Activated CD4-positive, alpha-beta T cell treated with anti-CD3 and anti-CD28 coated beads, Interleukin-2, amount 10 ng/mL, durations not matched to agents 7 days and 5 days (primary cell): ENCODE data around the gene PLA2G4A. TPM values are rescaled to one million over a fixed set of nuclear protein-coding genes. Genes with fewer than 3 reads are reported as not detected.

Experiments
- CTCF ChIA-PET: fragments of 350-600 bp; sonication (Branson Sonifier 250); formaldehyde crosslinking; loops from one replicate; lab custom pipeline; 2021; ENCODE audit warnings: antibody characterized with exemption; lab: Charles Lee
- POLR2A ChIA-PET: fragments of 350-600 bp; sonication (Branson Sonifier 250); formaldehyde crosslinking; loops from one replicate; lab custom pipeline; 2021; ENCODE audit warnings: antibody characterized with exemption; lab: Charles Lee
- DNase-seq: peaks from one replicate; pipeline ENCODE4 v3.0.0-alpha.2; 2020
- H3K27ac Mint-ChIP-seq: one replicate; pipeline ENCODE4 v1.8.0; 2021; ENCODE audit warnings: mild to moderate bottlenecking, moderate library complexity, mixed read lengths
- H3K27me3 Mint-ChIP-seq: one replicate; pipeline ENCODE4 v1.8.0; 2021; ENCODE audit warnings: mixed read lengths
- H3K36me3 Mint-ChIP-seq: one replicate; pipeline ENCODE4 v1.8.0; 2021; ENCODE audit warnings: low read depth, mixed read lengths
- H3K4me1 Mint-ChIP-seq: one replicate; pipeline ENCODE4 v1.8.0; 2021; ENCODE audit warnings: mixed read lengths
- H3K4me3 Mint-ChIP-seq: one replicate; pipeline ENCODE4 v1.8.0; 2021; ENCODE audit warnings: mild to moderate bottlenecking, moderate library complexity, mixed read lengths
- H3K9me3 Mint-ChIP-seq: one replicate; pipeline ENCODE4 v1.8.0; 2021; ENCODE audit warnings: mixed read lengths
- total RNA-seq, 2 experiments: library from RNA; stranded (reverse); gene quantifications; one replicate each; pipeline ENCODE4 v1.2.3, GENCODE V29; 2021

PLA2G4A gene
- total RNA-seq, 2 experiments from 2014 or later, result not detected

DNA sequence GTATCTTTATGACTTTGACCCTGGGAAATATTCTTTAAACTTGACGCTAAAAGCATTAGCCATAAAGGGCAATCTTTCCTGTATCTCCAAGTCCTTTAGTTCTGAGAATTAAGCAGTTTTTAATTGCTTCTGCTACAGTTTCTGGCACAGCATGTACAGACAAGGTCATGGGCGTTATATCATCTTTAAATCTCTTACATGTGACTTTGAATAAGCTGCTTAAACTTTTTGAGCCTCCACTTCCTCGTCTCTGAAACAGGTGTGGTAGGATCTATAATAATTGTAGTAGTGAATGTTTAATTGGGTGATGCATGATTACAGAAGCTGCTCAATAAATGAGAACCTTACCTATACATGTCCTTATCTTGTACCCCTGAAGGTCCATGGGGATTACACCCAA is 153.4 kb downstream of the PLA2G4A start:
- Mint-ChIP-seq H3K36me3 (no peaks in the 10 kb centered on the region), H3K27me3 (peaks cover 4% of the 10 kb centered on the region), H3K4me3 (no peak overlapping the region), H3K27ac (no peak overlapping the region), H3K9me3 (no peaks in the 10 kb centered on the region), H3K4me1 (no peaks in the 10 kb centered on the region)
- CTCF ChIA-PET, result no interaction called here
- DNase-seq, result no peak
- POLR2A ChIA-PET, result interaction anchor here (0.6 kb wide), 1 partner anchor 168 kb away, joined by 3 read pairs; no protein-coding TSS in a partner anchor

DNA sequence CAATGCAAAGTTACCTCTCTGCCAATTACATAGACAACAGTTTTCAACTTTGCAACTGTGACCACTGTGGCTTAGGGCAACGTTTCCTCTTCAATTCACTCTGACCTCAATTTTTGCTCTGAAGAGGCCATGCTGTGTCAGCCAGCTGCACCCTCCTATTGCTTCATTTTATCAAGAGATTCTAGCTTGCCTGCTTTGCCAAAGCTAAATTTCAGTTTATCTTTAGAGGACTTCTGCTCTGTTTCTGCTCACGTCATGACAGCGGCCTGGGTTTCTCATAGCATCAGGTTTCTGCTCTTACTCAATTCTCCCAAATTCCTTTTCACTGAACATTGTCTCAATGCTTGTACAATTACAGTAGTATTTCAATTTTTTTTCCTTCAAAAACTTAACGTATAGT is 154.6 kb downstream of the PLA2G4A start:
- DNase-seq, result no peak
- Mint-ChIP-seq H3K4me1 (no peaks in the 10 kb centered on the region), H3K36me3 (no peaks in the 10 kb centered on the region), H3K9me3 (no peaks in the 10 kb centered on the region), H3K27ac (no peak overlapping the region), H3K4me3 (no peak overlapping the region), H3K27me3 (peaks cover 4% of the 10 kb centered on the region)
- CTCF ChIA-PET, result no interaction called here
- POLR2A ChIA-PET, result no interaction called here

DNA sequence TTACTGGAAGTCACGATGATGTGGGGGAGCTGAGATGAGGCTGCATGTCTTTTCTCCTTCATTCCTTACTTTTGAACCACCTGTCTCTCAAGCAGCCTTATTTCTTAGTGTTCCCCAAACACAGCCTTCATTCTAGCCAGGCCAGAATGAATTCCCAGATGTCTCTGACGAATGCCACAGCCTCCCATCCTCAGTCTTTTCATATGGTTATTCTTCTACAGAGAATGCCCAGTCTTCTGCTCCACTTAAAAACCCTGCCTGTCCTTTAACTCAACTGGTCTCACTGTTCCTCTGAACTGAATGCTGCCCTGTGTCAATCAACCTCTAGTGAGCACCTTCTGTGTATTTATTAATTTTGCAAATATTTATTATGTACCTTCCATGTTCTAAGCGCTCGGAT is 156.2 kb downstream of the PLA2G4A start:
- Mint-ChIP-seq H3K27me3 (peaks cover 4% of the 10 kb centered on the region), H3K4me1 (no peaks in the 10 kb centered on the region), H3K36me3 (no peaks in the 10 kb centered on the region), H3K4me3 (no peak overlapping the region), H3K9me3 (no peaks in the 10 kb centered on the region), H3K27ac (no peak overlapping the region)
- ChIA-PET POLR2A (no interaction called here), CTCF (no interaction called here)
- no peak for DNase-seq

DNA sequence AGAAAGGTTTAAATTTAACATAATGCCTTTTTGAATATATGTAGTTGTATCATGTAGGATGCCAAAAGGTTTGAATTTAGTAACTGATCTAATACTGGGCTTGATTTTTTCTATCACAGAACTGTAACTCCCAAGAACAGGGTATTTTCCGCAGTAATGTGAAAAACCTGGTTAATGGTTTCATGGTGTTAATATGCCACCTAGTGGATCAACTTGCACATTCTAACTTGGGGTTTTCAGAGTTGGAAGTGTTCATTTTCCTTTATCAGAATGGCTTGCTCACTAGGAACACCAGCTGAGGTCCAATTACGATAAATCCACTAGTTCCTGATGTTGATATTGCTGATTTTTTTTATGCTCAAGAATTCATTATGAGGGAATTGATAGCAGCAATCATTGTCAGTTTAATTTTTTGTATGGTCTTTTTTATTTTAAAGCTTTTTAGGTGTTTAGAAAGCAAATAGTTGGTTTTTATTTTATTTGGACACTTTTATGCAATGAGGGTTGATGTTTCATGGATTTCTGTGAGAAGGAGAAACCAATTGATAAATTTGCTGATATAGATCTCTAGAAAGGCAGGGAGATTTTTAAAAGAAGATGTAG is 157.2 kb downstream of the PLA2G4A start:
- CTCF ChIA-PET, result no interaction called here
- no peaks in the 10 kb centered on the region for H3K9me3 Mint-ChIP-seq
- no peak overlapping the region for H3K27ac Mint-ChIP-seq
- POLR2A ChIA-PET, result interaction anchor here (0.8 kb wide), 1 partner anchor 10 kb away, joined by 3 read pairs; no protein-coding TSS in a partner anchor
- no peak overlapping the region for H3K4me3 Mint-ChIP-seq
- DNase-seq, result peak; percentile 18
- peaks cover 4% of the 10 kb centered on the region for H3K27me3 Mint-ChIP-seq
- H3K36me3 Mint-ChIP-seq, result no peaks in the 10 kb centered on the region
- H3K4me1 Mint-ChIP-seq, result no peaks in the 10 kb centered on the region

DNA sequence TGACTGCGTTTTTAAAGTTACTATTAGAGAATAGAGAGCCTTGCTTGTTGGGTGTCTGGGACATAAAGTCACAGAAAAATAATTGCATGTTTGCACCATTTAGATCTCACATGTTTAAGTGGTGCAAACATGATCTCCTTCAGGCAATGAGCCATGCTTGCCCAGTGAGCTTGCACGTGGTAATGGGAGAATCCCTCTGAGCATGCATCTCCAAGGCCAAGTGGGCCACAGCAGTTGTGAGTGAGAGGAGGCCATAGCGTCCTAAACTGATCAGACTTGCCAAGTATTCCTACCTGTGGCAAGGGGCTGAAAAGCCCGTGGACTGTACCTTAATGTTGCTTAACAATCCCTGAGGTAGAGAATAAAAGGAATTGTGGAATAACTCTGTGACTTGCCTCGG is 158.3 kb downstream of the PLA2G4A start:
- no peak overlapping the region for H3K27ac Mint-ChIP-seq
- CTCF ChIA-PET, result no interaction called here
- no peak overlapping the region for H3K4me3 Mint-ChIP-seq
- no peaks in the 10 kb centered on the region for H3K36me3 Mint-ChIP-seq
- no peaks in the 10 kb centered on the region for H3K9me3 Mint-ChIP-seq
- H3K4me1 Mint-ChIP-seq, result no peaks in the 10 kb centered on the region
- DNase-seq, result no peak
- H3K27me3 Mint-ChIP-seq, result peaks cover 4% of the 10 kb centered on the region
- POLR2A ChIA-PET, result no interaction called here

DNA sequence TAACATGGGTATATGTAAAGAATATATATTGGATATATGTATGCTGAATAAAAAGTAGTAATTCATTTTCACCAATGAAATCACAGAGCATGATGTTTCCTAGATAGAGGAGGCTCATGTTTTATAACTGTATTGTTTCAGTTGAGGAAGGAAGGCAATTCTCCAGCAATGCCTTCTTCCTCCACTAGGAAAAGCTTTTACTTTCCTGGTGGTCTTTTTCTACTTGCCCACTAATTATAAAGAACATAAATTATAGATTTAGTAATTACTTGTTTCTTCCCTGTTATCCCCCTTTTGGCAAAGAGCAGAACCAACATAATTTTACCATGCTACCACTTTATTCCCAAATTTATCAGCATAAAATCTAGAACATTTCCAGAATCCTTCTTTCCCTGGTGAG is 159.0 kb downstream of the PLA2G4A start:
- H3K27ac Mint-ChIP-seq, result no peak overlapping the region
- no peak overlapping the region for H3K4me3 Mint-ChIP-seq
- H3K4me1 Mint-ChIP-seq, result no peaks in the 10 kb centered on the region
- POLR2A ChIA-PET, result no interaction called here
- H3K27me3 Mint-ChIP-seq, result peaks cover 4% of the 10 kb centered on the region
- CTCF ChIA-PET, result no interaction called here
- no peak for DNase-seq
- H3K9me3 Mint-ChIP-seq, result no peaks in the 10 kb centered on the region
- no peaks in the 10 kb centered on the region for H3K36me3 Mint-ChIP-seq

DNA sequence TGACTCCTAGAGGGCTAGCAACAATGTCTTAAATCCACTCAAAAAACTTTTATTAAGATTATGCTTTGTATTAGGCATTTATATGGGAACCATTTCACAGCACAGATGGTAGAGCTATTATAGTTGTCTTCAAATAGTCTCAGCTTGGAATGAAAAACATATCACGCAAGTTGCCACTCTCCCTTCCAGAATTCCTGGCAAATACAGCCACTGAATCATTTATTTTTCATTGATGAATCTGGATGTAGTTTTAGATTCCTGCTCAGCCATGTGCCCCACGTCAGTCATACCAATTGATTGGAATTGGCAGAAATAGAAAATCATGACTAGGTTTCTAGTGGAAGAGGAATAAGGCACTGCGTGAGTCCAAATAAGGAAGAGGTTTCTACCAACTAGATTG is 165.2 kb downstream of the PLA2G4A start:
- Mint-ChIP-seq H3K4me1 (no peaks in the 10 kb centered on the region), H3K27ac (no peak overlapping the region), H3K9me3 (no peaks in the 10 kb centered on the region), H3K27me3 (no peaks in the 10 kb centered on the region), H3K36me3 (no peaks in the 10 kb centered on the region), H3K4me3 (no peak overlapping the region)
- POLR2A ChIA-PET, result no interaction called here
- CTCF ChIA-PET, result no interaction called here
- DNase-seq, result no peak

DNA sequence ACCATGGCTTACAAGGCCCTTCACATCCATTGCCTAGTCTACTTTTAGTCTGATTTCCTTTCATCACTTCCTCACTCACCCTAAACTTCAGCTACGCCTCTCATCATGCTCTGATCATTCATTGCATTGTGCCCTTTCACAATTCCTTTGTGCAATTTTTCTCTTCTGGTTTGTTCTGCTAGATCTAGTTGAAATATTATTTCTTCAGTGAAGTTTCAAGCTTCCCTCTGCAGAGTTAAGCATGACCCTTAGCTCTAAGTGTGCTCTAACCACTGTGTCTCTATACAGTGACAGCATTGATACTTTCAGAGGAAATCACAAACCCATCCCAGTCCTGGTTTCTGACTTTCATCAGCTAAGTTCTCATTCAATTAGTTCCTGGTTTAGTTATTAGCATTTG is 166.1 kb downstream of the PLA2G4A start:
- POLR2A ChIA-PET, result no interaction called here
- no peaks in the 10 kb centered on the region for H3K9me3 Mint-ChIP-seq
- DNase-seq, result no peak
- no peaks in the 10 kb centered on the region for H3K36me3 Mint-ChIP-seq
- H3K27ac Mint-ChIP-seq, result no peak overlapping the region
- no peak overlapping the region for H3K4me3 Mint-ChIP-seq
- no peaks in the 10 kb centered on the region for H3K27me3 Mint-ChIP-seq
- H3K4me1 Mint-ChIP-seq, result no peaks in the 10 kb centered on the region
- CTCF ChIA-PET, result no interaction called here

DNA sequence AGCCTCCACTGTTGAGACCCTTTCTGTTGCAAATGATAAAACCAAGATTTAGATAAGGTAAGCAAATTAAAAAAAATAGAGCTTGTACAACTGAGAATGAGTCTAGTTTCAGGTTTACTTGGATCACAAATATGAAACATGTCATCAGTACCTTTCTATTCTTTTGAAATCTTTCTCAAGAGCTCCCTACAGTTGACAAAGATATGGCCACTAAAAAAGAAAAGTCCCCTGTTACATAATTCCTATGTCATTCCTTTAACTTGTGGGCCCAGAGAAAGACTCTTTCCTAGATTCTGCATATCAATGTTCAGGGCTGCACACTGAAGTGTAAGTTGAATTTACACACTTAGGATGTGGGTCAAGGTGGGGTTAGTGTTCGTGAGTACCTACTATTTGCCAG is 168.1 kb downstream of the PLA2G4A start:
- Mint-ChIP-seq H3K4me3 (no peak overlapping the region), H3K4me1 (no peaks in the 10 kb centered on the region), H3K9me3 (no peaks in the 10 kb centered on the region), H3K36me3 (no peaks in the 10 kb centered on the region), H3K27ac (no peak overlapping the region), H3K27me3 (no peaks in the 10 kb centered on the region)
- DNase-seq, result no peak
- ChIA-PET POLR2A (interaction anchor here (0.8 kb wide), 1 partner anchor 11 kb away, joined by 3 read pairs; no protein-coding TSS in a partner anchor), CTCF (no interaction called here)

DNA sequence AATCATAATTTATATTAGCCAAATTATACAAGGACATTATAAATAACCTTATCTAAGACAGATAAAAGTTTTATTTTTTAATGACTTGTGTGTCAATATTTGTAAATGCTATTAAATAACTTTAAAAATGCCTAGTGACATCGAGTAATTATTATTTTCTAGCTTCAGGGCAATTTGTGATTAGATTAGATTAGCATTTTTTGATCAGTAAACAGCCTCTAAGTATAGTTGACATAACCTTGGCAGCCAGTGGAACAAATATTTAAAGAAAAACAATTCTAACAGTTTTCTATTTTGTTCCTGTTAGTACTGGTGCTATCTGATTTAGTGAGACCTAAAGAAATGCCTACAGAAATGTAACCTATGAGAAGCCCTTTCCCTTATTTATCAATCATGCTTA is 169.1 kb downstream of the PLA2G4A start:
- POLR2A ChIA-PET, result no interaction called here
- no peaks in the 10 kb centered on the region for H3K27me3 Mint-ChIP-seq

DNA sequence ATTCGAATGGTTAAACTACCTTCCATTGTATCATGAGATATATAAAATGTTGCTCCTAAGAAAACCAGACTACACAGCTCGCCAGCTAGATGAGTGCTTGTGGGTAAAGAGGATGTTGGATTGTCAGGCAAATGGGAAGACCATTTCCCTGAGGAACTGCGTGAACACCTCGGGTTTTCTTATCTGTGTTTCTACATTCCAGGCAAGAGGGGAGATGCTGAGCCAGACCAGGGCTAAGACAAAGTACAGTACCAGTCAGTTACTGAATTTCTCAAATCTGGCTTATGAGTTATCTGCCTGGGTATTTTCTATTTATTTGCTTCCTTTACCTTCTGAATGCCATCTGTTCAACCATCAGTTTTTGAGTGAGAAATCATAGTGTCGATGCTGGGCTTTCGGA is 170.8 kb downstream of the PLA2G4A start:
- POLR2A ChIA-PET, result no interaction called here
- H3K9me3 Mint-ChIP-seq, result no peaks in the 10 kb centered on the region
- H3K27me3 Mint-ChIP-seq, result no peaks in the 10 kb centered on the region
- no peak for DNase-seq
- CTCF ChIA-PET, result no interaction called here
- no peaks in the 10 kb centered on the region for H3K36me3 Mint-ChIP-seq
- no peak overlapping the region for H3K27ac Mint-ChIP-seq
- H3K4me3 Mint-ChIP-seq, result no peak overlapping the region
- no peaks in the 10 kb centered on the region for H3K4me1 Mint-ChIP-seq

More for the DNA sequence above, 169.1 kb downstream of the PLA2G4A start:
- Mint-ChIP-seq H3K9me3 (no peaks in the 10 kb centered on the region), H3K4me3 (no peak overlapping the region), H3K4me1 (no peaks in the 10 kb centered on the region), H3K27ac (no peak overlapping the region), H3K36me3 (no peaks in the 10 kb centered on the region)
- DNase-seq, result no peak
- CTCF ChIA-PET, result no interaction called here

DNA sequence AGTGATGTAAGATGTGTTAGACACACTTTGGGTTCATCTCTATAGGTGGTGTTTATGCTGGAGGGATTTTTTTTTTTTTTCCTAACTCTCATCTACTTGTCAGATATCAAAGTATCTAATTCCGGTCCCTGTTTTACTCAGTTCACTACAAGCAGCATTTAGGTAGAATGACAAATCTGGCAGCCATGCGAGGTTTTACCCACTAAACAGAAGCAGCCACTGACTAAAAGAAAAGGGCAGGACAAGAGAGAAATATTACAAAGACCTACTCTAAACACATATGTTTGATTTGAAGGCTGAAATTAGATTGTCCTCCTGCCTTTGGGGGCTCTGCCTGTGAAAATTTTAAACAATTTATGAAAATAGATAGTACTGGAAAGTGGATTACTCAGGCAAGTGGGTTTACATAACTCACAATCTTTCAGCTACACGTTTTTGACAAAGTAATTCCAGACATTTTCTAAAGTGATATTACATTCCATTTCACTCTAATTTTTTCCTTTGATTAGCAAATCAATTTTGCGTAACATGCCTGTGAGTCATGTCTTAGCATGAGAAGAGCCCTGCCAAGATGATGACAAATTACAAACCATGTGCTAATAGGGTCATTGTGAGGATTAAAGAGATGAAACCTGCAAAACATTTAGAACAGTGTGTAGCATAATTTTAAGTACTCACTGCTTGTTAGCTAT is 172.6 kb downstream of the PLA2G4A start:
- H3K36me3 Mint-ChIP-seq, result no peaks in the 10 kb centered on the region
- ChIA-PET CTCF (no interaction called here), POLR2A (no interaction called here)
- H3K27me3 Mint-ChIP-seq, result no peaks in the 10 kb centered on the region
- no peak overlapping the region for H3K27ac Mint-ChIP-seq
- no peak overlapping the region for H3K4me3 Mint-ChIP-seq
- DNase-seq, result no peak
- no peaks in the 10 kb centered on the region for H3K4me1 Mint-ChIP-seq
- H3K9me3 Mint-ChIP-seq, result no peaks in the 10 kb centered on the region

DNA sequence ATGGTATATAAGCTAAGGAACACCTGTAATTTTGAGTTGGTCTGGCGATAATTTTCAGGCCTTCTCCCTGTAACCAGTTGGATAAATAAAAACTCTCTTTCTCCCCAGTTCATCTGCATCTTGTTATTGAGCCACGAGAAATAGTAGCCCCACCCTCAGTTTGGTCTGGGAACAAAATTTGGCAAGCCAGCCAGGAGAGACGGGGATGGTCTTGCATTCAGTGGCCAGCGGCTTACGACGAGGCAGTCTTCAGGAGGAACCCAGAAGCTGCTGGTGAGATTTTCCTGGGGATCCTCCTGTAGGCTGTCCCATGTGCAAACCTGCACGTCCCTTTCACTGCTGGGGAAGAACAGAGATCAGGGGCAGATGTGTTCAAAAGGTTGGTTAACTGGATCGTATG is 174.6 kb downstream of the PLA2G4A start:
- ChIA-PET CTCF (no interaction called here), POLR2A (no interaction called here)
- H3K9me3 Mint-ChIP-seq, result peaks cover 2% of the 10 kb centered on the region
- no peak overlapping the region for H3K4me3 Mint-ChIP-seq
- DNase-seq, result no peak
- no peaks in the 10 kb centered on the region for H3K27me3 Mint-ChIP-seq
- H3K36me3 Mint-ChIP-seq, result no peaks in the 10 kb centered on the region
- no peak overlapping the region for H3K27ac Mint-ChIP-seq
- H3K4me1 Mint-ChIP-seq, result no peaks in the 10 kb centered on the region

DNA sequence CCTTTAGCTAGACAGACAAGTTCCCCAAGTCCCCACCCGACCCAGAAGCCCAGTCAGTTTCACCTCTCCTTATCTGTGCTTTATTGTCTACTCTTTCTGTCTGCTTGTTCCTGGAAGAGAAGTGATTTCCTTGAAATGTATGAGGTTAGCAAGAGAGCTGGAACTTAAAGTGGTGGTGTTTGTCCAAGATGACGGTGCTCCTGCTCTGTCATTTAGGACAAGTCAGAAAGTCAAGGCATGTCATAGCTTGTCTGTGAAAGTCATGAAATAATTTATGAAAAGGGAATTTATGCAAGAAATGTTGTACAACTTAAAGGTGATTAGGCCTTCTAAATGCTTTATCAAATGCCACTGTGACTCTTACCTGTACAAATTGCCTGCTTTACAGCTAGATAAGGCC is 178.1 kb downstream of the PLA2G4A start:
- Mint-ChIP-seq H3K27ac (no peak overlapping the region), H3K4me1 (no peaks in the 10 kb centered on the region), H3K9me3 (peaks cover 9% of the 10 kb centered on the region), H3K27me3 (no peaks in the 10 kb centered on the region), H3K36me3 (no peaks in the 10 kb centered on the region), H3K4me3 (no peak overlapping the region)
- CTCF ChIA-PET, result no interaction called here
- POLR2A ChIA-PET, result no interaction called here
- no peak for DNase-seq
